Measurements from ENCODE around the gene C2orf80. TPM values are rescaled to one million over a fixed set of nuclear protein-coding genes. Genes with fewer than 3 reads are reported as not detected.
"Not testable (repeated sequence)": the region's sequence is repeated elsewhere in the genome, so short reads cannot be mapped to it uniquely, and the experiment has no call there.

Gene C2orf80
- total RNA-seq, 2 experiments from 2014 or later = not detected

DNA sequence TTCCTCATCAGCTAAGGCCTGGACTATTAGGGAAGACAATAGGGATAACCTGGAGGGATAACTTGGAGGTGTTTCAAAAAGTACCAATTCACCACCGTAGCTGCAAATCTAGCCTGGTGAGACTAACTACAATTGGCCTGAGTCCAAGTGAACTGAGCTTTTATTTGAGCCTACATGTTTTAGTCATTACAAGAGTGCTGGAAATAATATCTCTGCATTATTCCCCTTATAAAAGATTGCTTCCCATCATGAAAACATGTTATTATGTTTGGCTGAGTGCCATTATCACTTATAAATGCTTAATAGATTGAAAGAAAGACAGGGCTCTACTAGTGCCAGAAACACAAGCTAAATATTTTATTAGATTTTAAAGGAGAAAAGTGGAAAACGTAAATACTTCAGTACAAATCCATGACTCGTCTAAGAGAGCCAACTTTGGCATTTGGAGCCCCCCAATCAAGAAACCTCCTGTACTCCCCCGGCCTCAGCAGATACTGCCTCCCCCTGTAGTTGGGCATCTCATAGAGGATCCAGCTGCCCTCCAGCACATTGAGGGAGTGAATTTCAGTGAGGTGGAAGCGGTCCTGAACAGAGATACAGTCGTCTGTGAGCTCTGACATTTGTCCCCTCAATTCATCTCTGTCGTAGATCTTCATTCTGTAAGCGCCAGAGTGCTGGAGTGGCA lies 47.4 kb downstream of the C2orf80 start:
- H3K9me3 Mint-ChIP-seq = no peaks in the 10 kb centered on the region
- no peaks in the 10 kb centered on the region for H3K27me3 Mint-ChIP-seq
- no peaks in the 10 kb centered on the region for H3K4me1 ChIP-seq (ENCODE audit: insufficient read depth, low read length)
- peaks cover 0 to 3% of the 10 kb centered on the region in 2 experiments for H3K9me3 ChIP-seq (ENCODE audit: control insufficient read depth in 1 of 2, insufficient read depth in 1 of 2, low read length in 2 of 2)
- ChIA-PET POLR2A (no interaction called here), CTCF (no interaction called here)
- H3K36me3 ChIP-seq (ENCODE audit: insufficient read depth, low read length) = no peaks in the 10 kb centered on the region
- no peak for TF ChIP-seq CTCF (IDR thresholded peaks at IDR 0.05)
- intact Hi-C loops (cut with DNase I, micrococcal nuclease) = no loop called here
- no peak overlapping the region for H3K27ac Mint-ChIP-seq
- H3K4me1 Mint-ChIP-seq (ENCODE audit: low read depth) = no peaks in the 10 kb centered on the region
- H3K27ac ChIP-seq (ENCODE audit: low read depth in 1 of 2, low read length in 2 of 2) = no peak overlapping the region
- ATAC-seq (ENCODE audit: poor library complexity) = no peak
- no peaks in the 10 kb centered on the region for H3K27me3 ChIP-seq (ENCODE audit: control insufficient read depth in 1 of 2, insufficient read depth in 2 of 2, low read length in 2 of 2)
- DNase-seq = no peak
- no peak overlapping the region for H3K4me3 Mint-ChIP-seq
- H3K36me3 Mint-ChIP-seq (ENCODE audit: low read depth) = no peaks in the 10 kb centered on the region
- H3K4me3 ChIP-seq (ENCODE audit: low read length) = no peak overlapping the region

DNA sequence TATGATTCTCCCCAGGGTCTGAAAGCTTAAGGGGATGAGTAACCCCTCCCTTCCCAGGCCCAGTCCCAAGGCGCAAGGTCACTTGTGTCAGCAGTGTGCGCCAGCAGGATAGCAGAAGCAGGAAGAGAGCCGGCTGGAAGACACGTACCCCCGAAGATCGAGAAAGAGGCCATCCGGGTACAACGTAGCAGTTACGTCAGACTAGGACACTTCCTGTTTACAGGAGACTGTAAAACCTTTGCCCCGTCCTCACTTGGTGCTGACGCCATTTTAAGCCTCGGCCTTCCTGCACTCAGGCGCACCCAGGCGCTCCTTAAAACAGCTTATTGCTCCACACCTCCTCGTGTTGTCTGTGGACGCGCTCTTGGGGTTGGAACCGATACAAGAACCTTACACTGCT lies 50.4 kb downstream of the C2orf80 start:
- Histone ChIP-seq H3K9me3 (ENCODE audit: control insufficient read depth in 1 of 2, insufficient read depth in 1 of 2, low read length in 2 of 2) (peaks cover 0 to 6% of the 10 kb centered on the region in 2 experiments), H3K27ac (ENCODE audit: low read depth in 1 of 2, low read length in 2 of 2) (no peak overlapping the region), H3K27me3 (ENCODE audit: control insufficient read depth in 1 of 2, insufficient read depth in 2 of 2, low read length in 2 of 2) (no peaks in the 10 kb centered on the region), H3K4me3 (ENCODE audit: low read length) (no peak overlapping the region), H3K36me3 (ENCODE audit: insufficient read depth, low read length) (no peaks in the 10 kb centered on the region), H3K4me1 (ENCODE audit: insufficient read depth, low read length) (peaks cover 7% of the 10 kb centered on the region)
- no peak for TF ChIP-seq CTCF (IDR thresholded peaks at IDR 0.05)
- Mint-ChIP-seq H3K27me3 (no peaks in the 10 kb centered on the region), H3K4me1 (ENCODE audit: low read depth) (peaks cover 12% of the 10 kb centered on the region), H3K4me3 (no peak overlapping the region), H3K27ac (no peak overlapping the region), H3K36me3 (ENCODE audit: low read depth) (no peaks in the 10 kb centered on the region), H3K9me3 (no peaks in the 10 kb centered on the region)
- ChIA-PET POLR2A (no interaction called here), CTCF (no interaction called here)
- no peak for ATAC-seq (ENCODE audit: poor library complexity)
- no peak for DNase-seq
- intact Hi-C loops (cut with DNase I, micrococcal nuclease) = no loop called here

- H3K4me1 ChIP-seq (ENCODE audit: insufficient read depth, low read length); ATAC-seq (ENCODE audit: poor library complexity); CTCF ChIA-PET; H3K9me3 ChIP-seq (ENCODE audit: control insufficient read depth in 1 of 2, insufficient read depth in 1 of 2, low read length in 2 of 2); H3K27ac ChIP-seq (ENCODE audit: low read depth in 1 of 2, low read length in 2 of 2); H3K4me3 Mint-ChIP-seq; H3K9me3 Mint-ChIP-seq; H3K27me3 ChIP-seq (ENCODE audit: control insufficient read depth in 1 of 2, insufficient read depth in 2 of 2, low read length in 2 of 2); DNase-seq; H3K4me3 ChIP-seq (ENCODE audit: low read length); H3K36me3 ChIP-seq (ENCODE audit: insufficient read depth, low read length); H3K36me3 Mint-ChIP-seq (ENCODE audit: low read depth); H3K27me3 Mint-ChIP-seq; intact Hi-C loops (cut with DNase I, micrococcal nuclease); H3K27ac Mint-ChIP-seq; POLR2A ChIA-PET: not testable (repeated sequence)
- peaks cover 12% of the 10 kb centered on the region for H3K4me1 Mint-ChIP-seq (ENCODE audit: low read depth)
Observed at GRCh38 chr2:208138334-208138733, 51.5 kb downstream of the C2orf80 start.

- no peaks in the 10 kb centered on the region for H3K27me3 ChIP-seq (ENCODE audit: control insufficient read depth in 1 of 2, insufficient read depth in 2 of 2, low read length in 2 of 2)
- no peak overlapping the region for H3K27ac ChIP-seq (ENCODE audit: low read depth in 1 of 2, low read length in 2 of 2)
- POLR2A ChIA-PET = no interaction called here
- Mint-ChIP-seq H3K4me1 (ENCODE audit: low read depth) (peaks cover 12% of the 10 kb centered on the region), H3K4me3 (no peak overlapping the region), H3K27me3 (no peaks in the 10 kb centered on the region), H3K9me3 (no peaks in the 10 kb centered on the region), H3K36me3 (ENCODE audit: low read depth) (no peaks in the 10 kb centered on the region), H3K27ac (no peak overlapping the region)
- H3K4me3 ChIP-seq (ENCODE audit: low read length) = no peak overlapping the region
- ATAC-seq (ENCODE audit: poor library complexity) = no peak
- peaks cover 0 to 6% of the 10 kb centered on the region in 2 experiments for H3K9me3 ChIP-seq (ENCODE audit: control insufficient read depth in 1 of 2, insufficient read depth in 1 of 2, low read length in 2 of 2)
- no peaks in the 10 kb centered on the region for H3K36me3 ChIP-seq (ENCODE audit: insufficient read depth, low read length)
- DNase-seq = no peak
- intact Hi-C loops (cut with DNase I, micrococcal nuclease) = no loop called here
- no peak for TF ChIP-seq CTCF (IDR thresholded peaks at IDR 0.05)
- CTCF ChIA-PET = interaction anchor here (1.4 kb wide), 1 partner anchor 39 kb away, joined by 3 read pairs; no protein-coding TSS in a partner anchor
- H3K4me1 ChIP-seq (ENCODE audit: insufficient read depth, low read length) = peaks cover 7% of the 10 kb centered on the region
Observed at GRCh38 chr2:208136716-208137094, 53.1 kb downstream of the C2orf80 start.

Measured in CD4-positive, alpha-beta T cell (primary cell).